H1 (cell line): ENCODE data around the gene ZNF511. TPM values are rescaled to one million over a fixed set of nuclear protein-coding genes. Genes with fewer than 3 reads are reported as not detected.

Source experiments
- CTCF ChIA-PET: fragments of 300-600 bp; sonication (Branson Sonifier 250); formaldehyde crosslinking; loops from one replicate; lab custom pipeline; 2021; ENCODE audit not compliant: partially characterized antibody; lab: Charles Lee
- POLR2A ChIA-PET: fragments of 300-600 bp; sonication (Branson Sonifier 250); formaldehyde crosslinking; loops from one replicate; lab custom pipeline; 2021; ENCODE audit warnings: inconsistent platforms; ENCODE audit not compliant: partially characterized antibody; lab: Charles Lee
- DNase-seq, 2 experiments: peaks; one replicate each; pipeline versions ENCODE4 v3.0.0 to v3.0.0-alpha.2; 2010 to 2022; ENCODE audit warnings: low spot score in 2 of 2, low read depth in 1 of 2, mixed read lengths in 1 of 2
- FAIRE-seq: peaks from 2 replicates; lab custom pipeline; 2011; peaks lifted over from hg19 to GRCh38; lab: Jason Lieb, UNC
- H2AFZ ChIP-seq: 2 replicates; pipeline ENCODE4 v1.8.1; 2012; ENCODE audit warnings: low read length, inconsistent platforms
- H2AK5ac ChIP-seq: 2 replicates; pipeline ENCODE4 v1.6.1; 2013; ENCODE audit warnings: low read depth, low read length
- H2BK120ac ChIP-seq: replicated peaks from 2 replicates; pipeline ENCODE3; 2013; ENCODE audit warnings: low read depth, low read length, inconsistent platforms
- H2BK12ac ChIP-seq: 2 replicates; pipeline ENCODE4 v1.6.1; 2013; ENCODE audit warnings: low read depth, low read length
- H2BK15ac ChIP-seq: 2 replicates; pipeline ENCODE4 v1.6.1; 2013; ENCODE audit warnings: low read length
- H2BK20ac ChIP-seq: 2 replicates; pipeline ENCODE4 v1.6.1; 2013; ENCODE audit warnings: low read length
- H2BK5ac ChIP-seq: 2 replicates; pipeline ENCODE4 v1.6.1; 2013; ENCODE audit warnings: low read depth, low read length
- H3K14ac ChIP-seq: 2 replicates; pipeline ENCODE4 v1.6.1; 2013; ENCODE audit warnings: inconsistent platforms; ENCODE audit not compliant: insufficient read length
- H3K18ac ChIP-seq: 2 replicates; pipeline ENCODE4 v1.6.1; 2013; ENCODE audit warnings: low read length; ENCODE audit errors: extremely low read depth
- H3K23ac ChIP-seq: 2 replicates; pipeline ENCODE4 v1.6.1; 2013; ENCODE audit warnings: inconsistent platforms; ENCODE audit not compliant: insufficient read length
- H3K23me2 ChIP-seq: 2 replicates; pipeline ENCODE4 v1.6.1; 2013; ENCODE audit warnings: low read depth, low read length
- H3K27ac ChIP-seq: 2 replicates; pipeline ENCODE4 v1.6.1; 2011; ENCODE audit warnings: low read depth, low read length, inconsistent platforms
- H3K27me3 ChIP-seq, 4 experiments: replicated peaks in 1 of 4; 1 replicate in 1 of 4; 2 replicates in 3 of 4; pipeline versions ENCODE4 v1.6.1 to v1.8.1; 2011 to 2013; ENCODE audit warnings: low read length in 3 of 4, mild to moderate bottlenecking in 3 of 4, inconsistent platforms in 2 of 4, mixed read lengths in 2 of 4, moderate library complexity in 1 of 4; ENCODE audit not compliant: control insufficient read depth in 3 of 4, insufficient read depth in 3 of 4; ENCODE audit errors: extremely low read depth in 1 of 4
- H3K36me3 ChIP-seq, 4 experiments: 2 replicates each; pipeline versions ENCODE4 v1.6.1 to v1.8.1; 2011 to 2013; ENCODE audit warnings: mild to moderate bottlenecking in 4 of 4, low read length in 3 of 4, moderate library complexity in 2 of 4, control low read depth in 1 of 4, inconsistent platforms in 1 of 4; ENCODE audit not compliant: insufficient read depth in 4 of 4, control insufficient read depth in 2 of 4
- H3K4ac ChIP-seq: replicated peaks from 2 replicates; pipeline ENCODE3; 2013; ENCODE audit warnings: low read length, low read depth, mixed read lengths, inconsistent platforms; ENCODE audit not compliant: insufficient read length
- H3K4me1 ChIP-seq, 4 experiments: replicated peaks in 1 of 4; 1 replicate in 1 of 4; 2 replicates in 3 of 4; pipeline versions ENCODE4 v1.6.1 to v1.8.1; 2011 to 2013; ENCODE audit warnings: low read length in 3 of 4, inconsistent platforms in 2 of 4, mixed read lengths in 1 of 4; ENCODE audit not compliant: insufficient read depth in 4 of 4, control insufficient read depth in 3 of 4
- H3K4me2 ChIP-seq, 2 experiments: 2 replicates each; pipeline versions ENCODE4 v1.6.1 to v1.8.1; 2011 to 2013; ENCODE audit warnings: low read depth in 2 of 2, low read length in 2 of 2, control low read depth in 1 of 2, inconsistent platforms in 1 of 2, mild to moderate bottlenecking in 1 of 2; ENCODE audit not compliant: insufficient read depth in 1 of 2
- H3K4me3 ChIP-seq, 4 experiments: fragments of 200-600, 300-600 bp in 1 of 4; sonication (generic), shearing (Covaris generic), sonication (Bioruptor Twin) in 1 of 4; 2 replicates each; pipeline versions ENCODE4 v1.5.1 to v1.8.1; 2011 to 2016; ENCODE audit warnings: low read length in 4 of 4, low read depth in 3 of 4, control low read depth in 2 of 4, inconsistent platforms in 2 of 4, mild to moderate bottlenecking in 2 of 4, mixed read lengths in 1 of 4, moderate library complexity in 1 of 4; ENCODE audit not compliant: insufficient read depth in 2 of 4; ENCODE audit errors: extremely low read depth in 1 of 4
- H3K56ac ChIP-seq: replicated peaks from 2 replicates; pipeline ENCODE3; 2013; ENCODE audit warnings: low read depth, mild to moderate bottlenecking, mixed read lengths, low read length, inconsistent platforms; ENCODE audit not compliant: insufficient read length
- H3K79me1 ChIP-seq: 2 replicates; pipeline ENCODE4 v1.6.1; 2013; ENCODE audit warnings: low read depth, low read length, control low read depth
- H3K79me2 ChIP-seq, 2 experiments: 2 replicates each; pipeline versions ENCODE4 v1.6.1 to v1.8.1; 2012 to 2013; ENCODE audit warnings: low read length in 2 of 2, mild to moderate bottlenecking in 2 of 2, inconsistent platforms in 1 of 2; ENCODE audit not compliant: insufficient read depth in 2 of 2, control insufficient read depth in 1 of 2
- H3K9ac ChIP-seq, 4 experiments: replicated peaks in 1 of 4; 1 replicate in 1 of 4; 2 replicates in 3 of 4; pipeline versions ENCODE4 v1.6.1 to v1.8.1; 2011 to 2013; ENCODE audit warnings: low read depth in 3 of 4, low read length in 3 of 4, control low read depth in 2 of 4, mild to moderate bottlenecking in 2 of 4, moderate library complexity in 2 of 4, inconsistent platforms in 1 of 4; ENCODE audit errors: extremely low read depth in 1 of 4
- H3K9me3 ChIP-seq, 2 experiments: 2 replicates each; pipeline versions ENCODE4 v1.6.1 to v1.8.1; 2012 to 2013; ENCODE audit warnings: mild to moderate bottlenecking in 2 of 2, moderate library complexity in 2 of 2, control low read depth in 1 of 2, inconsistent platforms in 1 of 2, low read depth in 1 of 2, low read length in 1 of 2, mixed read lengths in 1 of 2; ENCODE audit not compliant: insufficient read depth in 2 of 2
- H4K20me1 ChIP-seq, 2 experiments: replicated peaks in 1 of 2; 2 replicates each; pipeline versions ENCODE3 to v1.8.1; 2011 to 2013; ENCODE audit warnings: inconsistent platforms in 2 of 2, low read length in 2 of 2, mild to moderate bottlenecking in 1 of 2; ENCODE audit not compliant: insufficient read depth in 2 of 2, control insufficient read depth in 1 of 2
- H4K5ac ChIP-seq: 2 replicates; pipeline ENCODE4 v1.6.1; 2013; ENCODE audit warnings: low read length, low read depth, mixed read lengths, inconsistent platforms; ENCODE audit not compliant: insufficient read length
- H4K8ac ChIP-seq: 2 replicates; pipeline ENCODE4 v1.8.0; 2013; ENCODE audit warnings: mild to moderate bottlenecking, moderate library complexity, low read length, inconsistent platforms; ENCODE audit not compliant: insufficient read depth; ENCODE audit errors: extremely low read depth
- H4K91ac ChIP-seq: replicated peaks from 2 replicates; pipeline ENCODE3; 2013; ENCODE audit warnings: low read length, mixed read lengths, inconsistent platforms; ENCODE audit not compliant: insufficient read length
- EGR1 ChIP-seq: IDR thresholded peaks from 2 replicates; pipeline ENCODE4 v1.6.1; 2011; ENCODE audit warnings: low read depth, low read length, borderline replicate concordance
- KDM5A ChIP-seq: fragments of 200-600 bp; IDR thresholded peaks from 2 replicates; pipeline ENCODE4 v1.7.1; 2012; ENCODE audit warnings: mild to moderate bottlenecking, low read length, inconsistent platforms, mixed read lengths
- SIN3A ChIP-seq, 2 experiments: IDR thresholded peaks in 1 of 2; conservative IDR thresholded peaks in 1 of 2; 2 replicates each; pipeline ENCODE4 v1.6.1; 2011 to 2012; ENCODE audit warnings: low read length in 2 of 2, improper control_type of control experiment in 1 of 2, low read depth in 1 of 2, mild to moderate bottlenecking in 1 of 2
- WGBS, 2 experiments: shearing (Covaris generic) in 1 of 2; methylation state at CpG; one replicate each; pipeline versions ENCODE4 v1.1.6 to v1.1.7; 2013 to 2015; ENCODE audit warnings: low lambda C conversion rate in 2 of 2, mixed read lengths in 2 of 2, inconsistent platforms in 1 of 2, low coverage in 1 of 2, missing lambda C conversion rate in 1 of 2; ENCODE audit not compliant: insufficient replicate concordance in 2 of 2, insufficient coverage in 1 of 2, insufficient read length in 1 of 2; ENCODE audit errors: extremely low coverage in 1 of 2, missing lambda C conversion rate in 1 of 2; 5-methylcytosine and 5-hydroxymethylcytosine counted together
- polyA plus RNA-seq, 7 experiments: library from polyadenylated mRNA; depleted of rRNA in 3 of 7; stranded (reverse) in 5 of 7; unstranded in 2 of 7; fragments of >200 nt in 5 of 7; fragments of 200-250 nt in 2 of 7; gene quantifications; 1 replicate in 5 of 7; 2 replicates in 1 of 7; 4 replicates in 1 of 7; pipeline versions ENCODE4 v1.2.1 to v1.2.3, GENCODE V29; 2011 to 2013; ENCODE audit warnings: missing spikeins in 2 of 7, mixed read lengths in 2 of 7
- total RNA-seq: library from RNA; stranded (reverse); fragmentation: NEBNext Ultra II Directional; extraction: Animal tissue kit (Norgen Biotek cat#: 25700); gene quantifications from 2 replicates; pipeline ENCODE4 v1.2.1, GENCODE V29; 2021

ZNF511 gene
- total and polyA plus RNA-seq, 2 of the 8 experiments (the other 6 are each of a cell fraction or from before 2014, with no cell fraction given): 55.4 to 71.7 TPM

GRCh38 chr10:133302230-133302629, 6.5 kb upstream of the ZNF511 start:
- peaks cover 0 to 4% (median 0%) of the 10 kb centered on the region in 4 experiments; a peak in 1 of 7 replicates for H3K4me1 ChIP-seq
- H2BK5ac ChIP-seq: no peak overlapping the region
- H4K91ac ChIP-seq: no peak overlapping the region
- no peak overlapping the region for H2BK12ac ChIP-seq
- H3K27ac ChIP-seq: no peak overlapping the region
- no peak overlapping the region for H4K5ac ChIP-seq
- peaks cover 2 to 13% of the 10 kb centered on the region in 2 experiments for H4K20me1 ChIP-seq
- FAIRE-seq (no peak), DNase-seq (no peak)
- no peak overlapping the region for H3K4me2 ChIP-seq
- no peak overlapping the region for H2BK20ac ChIP-seq
- no peak overlapping the region for H3K4ac ChIP-seq
- H3K18ac ChIP-seq: no peak overlapping the region
- no peak overlapping the region for H2BK15ac ChIP-seq
- TF ChIP-seq KDM5A: no peak
- no peak for TF ChIP-seq EGR1
- no peak for TF ChIP-seq SIN3A (conservative IDR thresholded peaks at IDR 0.05 in 1 of 2, IDR thresholded peaks at IDR 0.05 in 1 of 2; ENCODE audit: low read depth in 1 of 2, low read length in 2 of 2)
- H3K9me3 ChIP-seq: no peaks in the 10 kb centered on the region
- no peak overlapping the region for H2AK5ac ChIP-seq
- no peaks in the 10 kb centered on the region; the same call in 1 of the 2 replicates for H3K23me2 ChIP-seq
- ChIA-PET CTCF (interaction anchor here (1.0 to 3.7 kb wide), 5 partner anchors 8 to 78 kb away, joined by 3 to 21 read pairs (median 5); no protein-coding TSS in a partner anchor), POLR2A (no interaction called here)
- H2AFZ ChIP-seq: no peak overlapping the region
- no peak overlapping the region for H3K23ac ChIP-seq
- peaks cover 0 to 33% of the 10 kb centered on the region in 2 experiments; a peak in 3 of 4 replicates for H3K79me2 ChIP-seq
- no peak overlapping the region for H3K4me3 ChIP-seq
- WGBS, 2 experiments: 91% methylated on average over 13 of the region's 14 CpGs; no CpG with 5 or more reads in 1 of the 2 experiments
- H3K27me3 ChIP-seq: no peaks in the 10 kb centered on the region
- H2BK120ac ChIP-seq: no peak overlapping the region
- no peak overlapping the region for H3K9ac ChIP-seq
- H3K79me1 ChIP-seq: peaks cover 22% of the 10 kb centered on the region
- H3K14ac ChIP-seq: no peak overlapping the region
- H4K8ac ChIP-seq: no peak overlapping the region
- H3K36me3 ChIP-seq: peaks cover 19 to 26% (median 25%) of the 10 kb centered on the region in 4 experiments
- no peak overlapping the region for H3K56ac ChIP-seq
